H9 (cell line): ENCODE results near the gene GNAT3. TPM values are rescaled to one million over a fixed set of nuclear protein-coding genes. Genes with fewer than 3 reads are reported as not detected.

Experiments
- DNase-seq: peaks from one replicate; pipeline ENCODE4 v3.0.0-alpha.2; 2017
- H2AFZ ChIP-seq: one replicate; pipeline ENCODE4 v1.6.1; 2013; ENCODE audit warnings: mild to moderate bottlenecking, low read length, control low read depth, moderate library complexity
- H2AK5ac ChIP-seq: 2 replicates; pipeline ENCODE4 v1.6.1; 2013; ENCODE audit warnings: low read length, control low read depth, mixed read lengths; ENCODE audit not compliant: insufficient read length
- H2BK120ac ChIP-seq: one replicate; pipeline ENCODE4 v1.6.1; 2013; ENCODE audit warnings: low read depth, mild to moderate bottlenecking, low read length, control low read depth, inconsistent platforms; ENCODE audit not compliant: poor library complexity, severe bottlenecking
- H2BK12ac ChIP-seq: 2 replicates; pipeline ENCODE4 v1.6.1; 2013; ENCODE audit warnings: low read length, control low read depth, mixed read lengths, low read depth; ENCODE audit not compliant: insufficient read length
- H2BK15ac ChIP-seq: 2 replicates; pipeline ENCODE4 v1.6.1; 2013; ENCODE audit warnings: low read depth, low read length, control low read depth
- H2BK20ac ChIP-seq: one replicate; pipeline ENCODE4 v1.6.1; 2013; ENCODE audit warnings: low read depth, mild to moderate bottlenecking, low read length, control low read depth, inconsistent platforms; ENCODE audit not compliant: poor library complexity, severe bottlenecking
- H2BK5ac ChIP-seq: 2 replicates; pipeline ENCODE4 v1.6.1; 2013; ENCODE audit warnings: low read length, control low read depth, mixed read lengths; ENCODE audit not compliant: insufficient read length
- H3K14ac ChIP-seq: 2 replicates; pipeline ENCODE4 v1.6.1; 2013; ENCODE audit warnings: low read length, control low read depth; ENCODE audit not compliant: insufficient read depth
- H3K18ac ChIP-seq: 2 replicates; pipeline ENCODE4 v1.6.1; 2013; ENCODE audit warnings: low read depth, mild to moderate bottlenecking, mixed read lengths, low read length, control low read depth; ENCODE audit not compliant: insufficient read length
- H3K23ac ChIP-seq: 2 replicates; pipeline ENCODE4 v1.6.1; 2013; ENCODE audit warnings: low read length, control low read depth, mixed read lengths, low read depth; ENCODE audit not compliant: insufficient read length
- H3K23me2 ChIP-seq: 2 replicates; pipeline ENCODE4 v1.6.1; 2013; ENCODE audit warnings: low read depth, mild to moderate bottlenecking, mixed read lengths, low read length, control low read depth; ENCODE audit not compliant: insufficient read length, poor library complexity, severe bottlenecking
- H3K27ac ChIP-seq: 2 replicates; pipeline ENCODE4 v1.5.1; 2013; ENCODE audit warnings: low read length, control low read depth, mixed read lengths, low read depth; ENCODE audit not compliant: insufficient read length
- H3K27me3 ChIP-seq: 2 replicates; pipeline ENCODE4 v1.6.1; 2013; ENCODE audit warnings: low read length, control low read depth, inconsistent platforms; ENCODE audit not compliant: insufficient read depth
- H3K4ac ChIP-seq: 2 replicates; pipeline ENCODE4 v1.6.1; 2013; ENCODE audit warnings: low read depth, mild to moderate bottlenecking, control low read depth, inconsistent platforms, low read length, moderate library complexity
- H3K4me1 ChIP-seq: 2 replicates; pipeline ENCODE4 v1.6.1; 2013; ENCODE audit warnings: low read length, control low read depth, inconsistent platforms; ENCODE audit not compliant: insufficient read depth
- H3K4me2 ChIP-seq: 2 replicates; pipeline ENCODE4 v1.6.1; 2013; ENCODE audit warnings: low read length, control low read depth, mixed read lengths; ENCODE audit not compliant: insufficient read length, insufficient read depth
- H3K56ac ChIP-seq: 2 replicates; pipeline ENCODE4 v1.6.1; 2013; ENCODE audit warnings: low read depth, mild to moderate bottlenecking, mixed read lengths, low read length, control low read depth; ENCODE audit not compliant: insufficient read length
- H3K79me1 ChIP-seq: 2 replicates; pipeline ENCODE4 v1.6.1; 2013; ENCODE audit warnings: low read depth, mild to moderate bottlenecking, moderate library complexity, low read length, control low read depth, inconsistent platforms; ENCODE audit not compliant: insufficient read depth, poor library complexity, severe bottlenecking
- H3K79me2 ChIP-seq: 2 replicates; pipeline ENCODE4 v1.6.1; 2013; ENCODE audit warnings: low read length, control low read depth, inconsistent platforms; ENCODE audit not compliant: insufficient read depth
- H3K9ac ChIP-seq: 2 replicates; pipeline ENCODE4 v1.6.1; 2013; ENCODE audit warnings: low read length, control low read depth, mixed read lengths; ENCODE audit not compliant: insufficient read length; ENCODE audit errors: extremely low read depth
- H3K9me3 ChIP-seq: one replicate; pipeline ENCODE4 v1.6.1; 2013; ENCODE audit warnings: low read depth, low read length, inconsistent platforms; ENCODE audit not compliant: control insufficient read depth
- H3T11ph ChIP-seq: one replicate; pipeline ENCODE4 v1.6.1; 2013; ENCODE audit warnings: mild to moderate bottlenecking, low read length, control low read depth, inconsistent platforms
- H4K20me1 ChIP-seq: one replicate; pipeline ENCODE4 v1.6.1; 2013; ENCODE audit not compliant: control insufficient read depth, insufficient read length, insufficient read depth
- H4K5ac ChIP-seq: 2 replicates; pipeline ENCODE4 v1.6.1; 2013; ENCODE audit warnings: low read depth, mild to moderate bottlenecking, mixed read lengths, low read length, control low read depth; ENCODE audit not compliant: insufficient read length
- H4K8ac ChIP-seq: replicated peaks from 2 replicates; pipeline ENCODE4 v1.6.1; 2013; ENCODE audit warnings: low read length, control low read depth, mixed read lengths, low read depth; ENCODE audit not compliant: insufficient read length
- H4K91ac ChIP-seq: 2 replicates; pipeline ENCODE4 v1.6.1; 2013; ENCODE audit warnings: low read depth, mild to moderate bottlenecking, moderate library complexity, mixed read lengths, low read length, control low read depth; ENCODE audit not compliant: insufficient read length
- H3K27ac Mint-ChIP-seq, 3 experiments: 2 replicates in 2 of 3; 3 replicates in 1 of 3; pipeline ENCODE4 v1.8.0; 2020 to 2021; ENCODE audit warnings: mixed read lengths in 3 of 3, mild to moderate bottlenecking in 1 of 3, moderate library complexity in 1 of 3
- H3K27me3 Mint-ChIP-seq: 2 replicates; pipeline ENCODE4 v1.8.0; 2021; ENCODE audit warnings: low read depth, mild to moderate bottlenecking, moderate library complexity, mixed read lengths
- H3K36me3 Mint-ChIP-seq, 3 experiments: 2 replicates in 2 of 3; 3 replicates in 1 of 3; pipeline ENCODE4 v1.8.0; 2020 to 2021; ENCODE audit warnings: low read depth in 3 of 3, mixed read lengths in 3 of 3; ENCODE audit not compliant: insufficient read depth in 1 of 3
- H3K4me1 Mint-ChIP-seq, 2 experiments: 2 replicates each; pipeline ENCODE4 v1.8.0; 2020; ENCODE audit warnings: mixed read lengths in 2 of 2
- H3K4me3 Mint-ChIP-seq, 2 experiments: 2 replicates in 1 of 2; 3 replicates in 1 of 2; pipeline ENCODE4 v1.8.0; 2020 to 2021; ENCODE audit warnings: mild to moderate bottlenecking in 2 of 2, mixed read lengths in 2 of 2, moderate library complexity in 1 of 2
- H3K9me3 Mint-ChIP-seq, 2 experiments: 2 replicates in 1 of 2; 3 replicates in 1 of 2; pipeline ENCODE4 v1.8.0; 2020; ENCODE audit warnings: mild to moderate bottlenecking in 2 of 2, mixed read lengths in 2 of 2, moderate library complexity in 1 of 2
- WGBS: extraction: QIAGEN DNeasy Blood & Tissue Kit; methylation state at CpG from one replicate; pipeline ENCODE4 v1.1.7; 2013; ENCODE audit warnings: missing lambda C conversion rate, low lambda C conversion rate, mixed read lengths; ENCODE audit not compliant: insufficient read length; ENCODE audit errors: extremely low coverage; 5-methylcytosine and 5-hydroxymethylcytosine counted together
- total RNA-seq: library from RNA; stranded (reverse); gene quantifications from 2 replicates; pipeline ENCODE4 v1.2.1, GENCODE V29; 2021
- TF ChIP-seq, protein P1 (sequence below): fragments of 200-600 bp; sonication (generic); conservative IDR thresholded peaks from 3 replicates; pipeline ENCODE4 v1.8.0; 2021; ENCODE audit warnings: antibody characterized with exemption, mild to moderate bottlenecking

GNAT3 gene
- total RNA-seq, 1 experiment from 2014 or later = not detected

DNA sequence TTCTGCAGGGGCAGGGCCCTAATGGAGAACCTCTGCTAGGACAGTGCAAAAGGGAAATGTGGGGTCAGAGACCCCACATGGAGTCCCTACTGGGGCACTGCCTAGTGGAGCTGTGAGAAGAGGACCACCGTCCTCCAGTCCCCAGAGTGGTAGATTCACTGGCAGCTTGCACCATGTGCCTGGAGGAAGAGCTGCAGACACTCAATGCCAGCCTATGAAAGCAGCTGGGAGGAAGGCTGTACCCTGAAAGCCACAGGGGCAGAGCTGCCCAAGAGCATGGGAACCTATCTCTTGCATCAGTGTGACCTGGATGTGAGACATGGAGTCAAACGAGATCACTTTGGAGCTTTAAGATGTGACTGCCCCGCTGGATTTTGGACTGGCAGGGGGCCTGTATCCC is 20.3 kb upstream of the GNAT3 start:
- no peak overlapping the region; a peak in 1 of 7 replicates for H3K27ac Mint-ChIP-seq
- no peak overlapping the region for H3K23ac ChIP-seq
- no peak overlapping the region for H2BK20ac ChIP-seq
- no peak overlapping the region for H2BK120ac ChIP-seq
- H4K5ac ChIP-seq = no peak overlapping the region
- H2BK15ac ChIP-seq = no peak overlapping the region
- H3K27ac ChIP-seq = no peak overlapping the region
- no peak overlapping the region for H2BK12ac ChIP-seq
- no peaks in the 10 kb centered on the region for H3K27me3 Mint-ChIP-seq
- no peak overlapping the region for H2AK5ac ChIP-seq
- H2AFZ ChIP-seq = no peak overlapping the region
- H3K9me3 Mint-ChIP-seq = peaks cover 8 to 10% of the 10 kb centered on the region in 2 experiments; a peak in 3 of 5 replicates
- no peak overlapping the region for H4K8ac ChIP-seq
- H4K91ac ChIP-seq = no peak overlapping the region
- H2BK5ac ChIP-seq = no peak overlapping the region
- no peaks in the 10 kb centered on the region for H3K27me3 ChIP-seq
- no peaks in the 10 kb centered on the region for H4K20me1 ChIP-seq
- H3K9me3 ChIP-seq = no peaks in the 10 kb centered on the region
- no peaks in the 10 kb centered on the region for H3K4me1 ChIP-seq
- no peak overlapping the region for H3K56ac ChIP-seq
- H3T11ph ChIP-seq = no peak overlapping the region
- peaks cover 3 to 11% of the 10 kb centered on the region in 2 experiments; a peak in 3 of 4 replicates for H3K4me1 Mint-ChIP-seq
- no peak overlapping the region for H3K18ac ChIP-seq
- H3K14ac ChIP-seq = no peak overlapping the region
- H3K79me1 ChIP-seq = no peaks in the 10 kb centered on the region
- H3K4me3 Mint-ChIP-seq = no peak overlapping the region
- no peaks in the 10 kb centered on the region for H3K23me2 ChIP-seq
- no peak for DNase-seq
- H3K36me3 Mint-ChIP-seq = peaks cover 9 to 14% (median 9%) of the 10 kb centered on the region in 3 experiments
- no CpG with 5 or more reads among the region's 3 CpGs for WGBS
- TF ChIP-seq, protein P1, sequence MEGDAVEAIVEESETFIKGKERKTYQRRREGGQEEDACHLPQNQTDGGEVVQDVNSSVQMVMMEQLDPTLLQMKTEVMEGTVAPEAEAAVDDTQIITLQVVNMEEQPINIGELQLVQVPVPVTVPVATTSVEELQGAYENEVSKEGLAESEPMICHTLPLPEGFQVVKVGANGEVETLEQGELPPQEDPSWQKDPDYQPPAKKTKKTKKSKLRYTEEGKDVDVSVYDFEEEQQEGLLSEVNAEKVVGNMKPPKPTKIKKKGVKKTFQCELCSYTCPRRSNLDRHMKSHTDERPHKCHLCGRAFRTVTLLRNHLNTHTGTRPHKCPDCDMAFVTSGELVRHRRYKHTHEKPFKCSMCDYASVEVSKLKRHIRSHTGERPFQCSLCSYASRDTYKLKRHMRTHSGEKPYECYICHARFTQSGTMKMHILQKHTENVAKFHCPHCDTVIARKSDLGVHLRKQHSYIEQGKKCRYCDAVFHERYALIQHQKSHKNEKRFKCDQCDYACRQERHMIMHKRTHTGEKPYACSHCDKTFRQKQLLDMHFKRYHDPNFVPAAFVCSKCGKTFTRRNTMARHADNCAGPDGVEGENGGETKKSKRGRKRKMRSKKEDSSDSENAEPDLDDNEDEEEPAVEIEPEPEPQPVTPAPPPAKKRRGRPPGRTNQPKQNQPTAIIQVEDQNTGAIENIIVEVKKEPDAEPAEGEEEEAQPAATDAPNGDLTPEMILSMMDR = no peak
- H3K79me2 ChIP-seq = no peaks in the 10 kb centered on the region
- H3K4ac ChIP-seq = no peak overlapping the region
- H3K9ac ChIP-seq = no peak overlapping the region
- H3K4me2 ChIP-seq = no peak overlapping the region
